Activated CD8-positive, alpha-beta memory T cell treated with anti-CD3 and anti-CD28 coated beads, Interleukin-2, amount 50 U/mL, for 24 hours (primary cell): Measurements from ENCODE around the gene MTMR11.
"Not testable (repeated sequence)": the region's sequence is repeated elsewhere in the genome, so short reads cannot be mapped to it uniquely, and the experiment has no call there.

ENCODE experiments used
- DNase-seq: peaks from one replicate; pipeline ENCODE4 v3.0.0-alpha.2; 2020; ENCODE audit errors: extremely low read depth

The MTMR11 gene

GRCh38 chr1:149899460-149900284 is 37.0 kb downstream of the MTMR11 start, which contains the start of gene BOLA1:
Gene BOLA1, plus strand, starts transcription at chr1:149899568. Its CDS starts 492 bp downstream, at chr1:149900060.
- DNase-seq, result peak; percentile 71

- no peak for DNase-seq
These were observed 40.1 kb downstream of the MTMR11 start for GRCh38 chr1:149896575-149896974.

- DNase-seq, result no peak
These were observed 47.7 kb downstream of the MTMR11 start for GRCh38 chr1:149888999-149889289.

GRCh38 chr1:149888247-149888998 is 48.3 kb downstream of the MTMR11 start:
- peak; percentile 51 for DNase-seq

- peak; percentile 42 for DNase-seq
These were observed 49.0 kb downstream of the MTMR11 start for GRCh38 chr1:149887456-149888246.

- DNase-seq, result not testable (repeated sequence)
These were observed 49.6 kb downstream of the MTMR11 start for GRCh38 chr1:149887196-149887455.

GRCh38 chr1:149886396-149887195 is 50.1 kb downstream of the MTMR11 start:
- DNase-seq, result peak; percentile 68

GRCh38 chr1:149886121-149886395 is 50.6 kb downstream of the MTMR11 start:
- not testable (repeated sequence) for DNase-seq

GRCh38 chr1:149885339-149886120 is 51.1 kb downstream of the MTMR11 start:
- peak; percentile 26 for DNase-seq

GRCh38 chr1:149884433-149885338 is 52.0 kb downstream of the MTMR11 start:
- no peak for DNase-seq

- DNase-seq, result no peak
These were observed 53.0 kb downstream of the MTMR11 start for GRCh38 chr1:149883598-149884247.

GRCh38 chr1:149881876-149882275 is 54.8 kb downstream of the MTMR11 start:
- DNase-seq, result no peak

GRCh38 chr1:149879556-149879955 is 57.1 kb downstream of the MTMR11 start:
- DNase-seq, result no peak
